OCI-LY1 (cell line): ENCODE data around the gene PSD2.

Experiments
- H2AFZ ChIP-seq: fragments of 200-600 bp; sonication (generic), shearing (Covaris generic); 2 replicates; pipeline ENCODE4 v1.6.0; 2014; ENCODE audit warnings: antibody characterized with exemption, mild to moderate bottlenecking, low read length
- H3F3A ChIP-seq: fragments of 200-600 bp; sonication (generic), shearing (Covaris generic); 2 replicates; pipeline ENCODE4 v1.6.0; 2014; ENCODE audit warnings: mild to moderate bottlenecking, antibody characterized with exemption, low read length, moderate library complexity; ENCODE audit not compliant: insufficient read depth
- H3K27ac ChIP-seq: fragments of 200-600 bp; sonication (generic); 2 replicates; pipeline ENCODE4 v1.5.1; 2014; ENCODE audit warnings: low read length, mixed run types, mild to moderate bottlenecking, low read depth; ENCODE audit not compliant: poor library complexity, severe bottlenecking
- H3K27me3 ChIP-seq: fragments of 200-600 bp; sonication (generic); 2 replicates; pipeline ENCODE4 v1.6.0; 2014; ENCODE audit warnings: antibody characterized with exemption, mild to moderate bottlenecking, low read length, moderate library complexity; ENCODE audit not compliant: insufficient read depth
- H3K36me3 ChIP-seq: fragments of 200-600 bp; sonication (generic); 2 replicates; pipeline ENCODE4 v1.6.1; 2014; ENCODE audit warnings: mild to moderate bottlenecking, antibody characterized with exemption, low read length, moderate library complexity, mixed read lengths; ENCODE audit not compliant: insufficient read depth
- H3K4me1 ChIP-seq: fragments of 200-600 bp; sonication (generic); 2 replicates; pipeline ENCODE4 v1.5.1; 2014; ENCODE audit warnings: mild to moderate bottlenecking, low read length, moderate library complexity; ENCODE audit not compliant: insufficient read depth, severe bottlenecking
- H3K4me2 ChIP-seq: fragments of 200-600 bp; sonication (generic), shearing (Covaris generic); 2 replicates; pipeline ENCODE4 v1.6.1; 2014; ENCODE audit warnings: low read length
- H3K4me3 ChIP-seq: fragments of 200-600 bp; sonication (generic); 2 replicates; pipeline ENCODE4 v1.5.1; 2014; ENCODE audit warnings: low read length, low read depth, mild to moderate bottlenecking, mixed read lengths; ENCODE audit not compliant: poor library complexity, severe bottlenecking
- H3K79me2 ChIP-seq: fragments of 200-600 bp; shearing (Covaris generic); 2 replicates; pipeline ENCODE4 v1.6.1; 2016; ENCODE audit warnings: mixed run types, low read length, mixed read lengths; ENCODE audit not compliant: insufficient read depth
- H3K9ac ChIP-seq: fragments of 200-600 bp; sonication (generic), shearing (Covaris generic); 2 replicates; pipeline ENCODE4 v1.6.1; 2014; ENCODE audit warnings: mild to moderate bottlenecking, low read length, mixed read lengths
- H3K9me2 ChIP-seq: fragments of 200-600 bp; sonication (generic), shearing (Covaris generic); 2 replicates; pipeline ENCODE4 v1.6.1; 2014; ENCODE audit warnings: low read depth, mild to moderate bottlenecking, low read length, mixed read lengths
- H3K9me3 ChIP-seq: fragments of 200-600 bp; shearing (Covaris generic); 2 replicates; pipeline ENCODE4 v1.6.1; 2014; ENCODE audit warnings: low read length, mixed read lengths
- H4K20me1 ChIP-seq: fragments of 200-600 bp; sonication (generic), shearing (Covaris generic); 2 replicates; pipeline ENCODE4 v1.6.0; 2016; ENCODE audit warnings: mild to moderate bottlenecking, low read length; ENCODE audit not compliant: insufficient read depth
- CTCF ChIP-seq: fragments of 200-600 bp; sonication (generic), shearing (Covaris generic); IDR thresholded peaks from 2 replicates; pipeline ENCODE4 v1.5.1; 2017; ENCODE audit warnings: mild to moderate bottlenecking, antibody characterized with exemption, low read length, moderate library complexity, mixed read lengths
- EZH2 ChIP-seq: fragments of 200-600 bp; sonication (generic), shearing (Covaris generic); IDR thresholded peaks from 2 replicates; pipeline ENCODE4 v1.8.0; 2017; ENCODE audit warnings: borderline replicate concordance, mixed run types, mild to moderate bottlenecking, antibody characterized with exemption, low read length, moderate library complexity, mixed read lengths

Gene PSD2

DNA sequence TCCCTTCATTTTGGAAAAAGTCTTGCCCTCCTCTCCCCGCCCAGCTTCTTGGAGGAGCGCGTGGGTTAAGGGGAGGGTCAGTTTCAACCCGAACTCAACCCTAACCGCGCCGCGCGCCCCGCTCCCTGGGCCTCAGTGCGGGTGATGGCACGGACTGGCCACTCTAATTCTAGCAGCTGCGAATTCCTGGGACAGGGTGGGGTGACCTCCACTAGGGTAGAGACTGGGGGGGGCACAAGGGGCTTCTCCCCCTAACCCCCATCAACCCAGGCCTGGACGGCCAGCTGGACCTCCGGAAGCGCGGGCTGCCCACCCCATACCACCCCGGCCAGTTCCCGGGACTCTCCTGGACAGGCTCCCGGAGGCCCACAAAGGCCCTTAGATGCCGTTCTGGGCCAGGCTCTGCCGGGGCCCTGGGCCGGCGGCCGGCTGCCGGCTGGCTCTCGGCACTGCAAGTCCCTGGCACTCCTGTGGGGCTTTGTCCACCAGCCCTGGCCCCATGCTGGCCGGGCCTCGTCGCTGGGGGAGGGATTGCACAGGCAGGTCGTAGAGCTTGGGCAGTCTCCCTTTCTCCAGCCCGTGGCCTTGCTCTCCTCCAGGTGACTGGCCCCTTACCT lies 7.2 kb upstream of the PSD2 start:
- Histone ChIP-seq H3K9me3 (no peaks in the 10 kb centered on the region), H3K36me3 (no peaks in the 10 kb centered on the region), H3K4me3 (no peak overlapping the region), H3K9ac (no peak overlapping the region), H3K4me1 (peaks cover 4% of the 10 kb centered on the region), H3F3A (no peaks in the 10 kb centered on the region), H3K27me3 (no peaks in the 10 kb centered on the region), H4K20me1 (no peaks in the 10 kb centered on the region), H2AFZ (no peak overlapping the region), H3K9me2 (no peaks in the 10 kb centered on the region), H3K79me2 (no peaks in the 10 kb centered on the region), H3K27ac (no peak overlapping the region), H3K4me2 (no peak overlapping the region)
- TF ChIP-seq EZH2 = no peak
- no peak for TF ChIP-seq CTCF

DNA sequence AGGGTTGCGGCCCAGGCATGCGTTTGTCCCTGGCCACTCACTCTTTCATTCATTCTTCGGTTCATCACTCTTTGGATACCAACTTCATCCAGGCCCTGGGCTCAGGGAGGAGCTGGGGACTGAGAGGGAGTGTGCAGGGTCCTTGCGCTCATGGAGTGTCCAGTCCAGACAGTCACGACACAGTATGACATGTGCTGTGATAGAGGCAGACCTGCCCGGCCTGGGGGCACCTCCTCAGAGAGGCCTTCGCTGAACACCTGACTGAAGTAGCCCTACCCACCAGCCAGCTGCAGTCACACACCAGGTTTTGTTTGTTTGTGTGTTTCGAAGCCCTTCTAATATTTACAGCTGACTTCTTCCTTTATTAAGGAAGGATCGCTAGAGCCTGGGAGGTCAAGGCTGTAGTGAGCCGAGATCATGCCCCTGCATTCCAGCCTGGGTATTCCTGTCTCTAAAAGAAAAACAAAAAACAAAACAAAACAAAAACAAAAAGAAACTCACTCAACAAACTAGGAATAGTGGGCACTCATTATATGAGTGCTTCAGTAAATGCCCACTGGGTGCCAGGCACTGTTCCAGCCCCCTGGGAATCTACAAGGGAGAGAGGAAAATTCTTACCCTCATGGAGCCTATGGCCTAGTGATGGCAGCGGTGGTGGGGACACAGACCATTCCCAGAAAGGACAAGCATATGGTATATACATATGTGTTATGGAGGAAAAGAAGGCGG lies 6.3 kb upstream of the PSD2 start:
- H3K9me2 ChIP-seq = no peaks in the 10 kb centered on the region
- no peaks in the 10 kb centered on the region for H4K20me1 ChIP-seq
- no peaks in the 10 kb centered on the region; the same call in 1 of the 2 replicates for H3K27me3 ChIP-seq
- no peaks in the 10 kb centered on the region for H3F3A ChIP-seq
- H3K9ac ChIP-seq = no peak overlapping the region
- no peak overlapping the region for H2AFZ ChIP-seq
- TF ChIP-seq EZH2 = no peak
- no peak for TF ChIP-seq CTCF
- no peaks in the 10 kb centered on the region for H3K9me3 ChIP-seq
- peaks cover 4% of the 10 kb centered on the region for H3K4me1 ChIP-seq
- H3K79me2 ChIP-seq = no peaks in the 10 kb centered on the region
- H3K4me3 ChIP-seq = no peak overlapping the region
- H3K4me2 ChIP-seq = no peak overlapping the region
- no peak overlapping the region for H3K27ac ChIP-seq
- H3K36me3 ChIP-seq = no peaks in the 10 kb centered on the region

GRCh38 chr5:139789845-139790189 lies 5.8 kb upstream of the PSD2 start:
- Histone ChIP-seq H3K9ac (no peak overlapping the region), H3K36me3 (no peaks in the 10 kb centered on the region), H3K4me3 (no peak overlapping the region), H3K9me3 (no peaks in the 10 kb centered on the region), H3K4me1 (peaks cover 4% of the 10 kb centered on the region), H3K27me3 (no peaks in the 10 kb centered on the region; the same call in 1 of the 2 replicates), H3K9me2 (no peaks in the 10 kb centered on the region), H3K4me2 (no peak overlapping the region), H3K27ac (no peak overlapping the region), H3F3A (no peaks in the 10 kb centered on the region), H2AFZ (no peak overlapping the region), H4K20me1 (no peaks in the 10 kb centered on the region), H3K79me2 (no peaks in the 10 kb centered on the region)
- TF ChIP-seq CTCF (no peak), EZH2 (no peak)
